WTC11 (cell line): ENCODE measurements around the gene TMEM115. TPM values are rescaled to one million over a fixed set of nuclear protein-coding genes. Genes with fewer than 3 reads are reported as not detected.

Experiments
- ATAC-seq: fragments of 200-7000 bp; cut with Tn5 transposase; 2 replicates; pipeline ENCODE4 v1.10.0; 2021; ENCODE audit warnings: mild to moderate bottlenecking, moderate library complexity
- CTCF ChIA-PET: fragments of 300-600 bp; sonication (Branson Sonifier 250); formaldehyde crosslinking; loops from one replicate; lab custom pipeline; 2021; ENCODE audit warnings: antibody characterized with exemption; lab: Charles Lee
- POLR2A ChIA-PET: fragments of 350-600 bp; sonication (Branson Sonifier 250); formaldehyde crosslinking; loops from one replicate; lab custom pipeline; 2021; ENCODE audit warnings: antibody characterized with exemption; lab: Charles Lee
- DNase-seq: peaks from one replicate; pipeline ENCODE4 v3.0.0; 2021; ENCODE audit warnings: low spot score
- H3K27ac Mint-ChIP-seq: 2 replicates; pipeline ENCODE4 v1.8.0; 2021; ENCODE audit warnings: mixed read lengths
- H3K27me3 Mint-ChIP-seq: 2 replicates; pipeline ENCODE4 v1.8.0; 2021; ENCODE audit warnings: low read depth, mild to moderate bottlenecking, moderate library complexity, mixed read lengths
- H3K36me3 Mint-ChIP-seq: 2 replicates; pipeline ENCODE4 v1.8.0; 2021; ENCODE audit warnings: mixed read lengths
- H3K4me1 Mint-ChIP-seq: 2 replicates; pipeline ENCODE4 v1.8.0; 2022; ENCODE audit warnings: mixed read lengths
- H3K4me3 Mint-ChIP-seq: 2 replicates; pipeline ENCODE4 v1.8.0; 2021; ENCODE audit warnings: mild to moderate bottlenecking, moderate library complexity, mixed read lengths
- H3K9me3 Mint-ChIP-seq: 2 replicates; pipeline ENCODE4 v1.8.0; 2021; ENCODE audit warnings: mixed read lengths
- ELF4 ChIP-seq: sonication (generic); formaldehyde crosslinking; IDR thresholded peaks from 2 replicates; pipeline ENCODE4 v1.8.1; 2022; ENCODE audit warnings: low read depth, mild to moderate bottlenecking, moderate library complexity, missing genetic modification reagents
- FOXP4 ChIP-seq: sonication (generic); formaldehyde crosslinking; IDR thresholded peaks from 2 replicates; pipeline ENCODE4 v1.8.0; 2022; ENCODE audit warnings: mild to moderate bottlenecking, missing genetic modification reagents
- GABPB1 ChIP-seq: sonication (generic); formaldehyde crosslinking; IDR thresholded peaks from 2 replicates; pipeline ENCODE4 v1.8.1; 2023; ENCODE audit warnings: mild to moderate bottlenecking, missing genetic modification reagents
- MLX ChIP-seq: sonication (generic); formaldehyde crosslinking; IDR thresholded peaks from 2 replicates; pipeline ENCODE4 v1.8.1; 2023; ENCODE audit warnings: mild to moderate bottlenecking, missing genetic modification reagents, moderate library complexity
- NFE2L1 ChIP-seq: sonication (generic); formaldehyde crosslinking; IDR thresholded peaks from 2 replicates; pipeline ENCODE4 v1.8.1; 2023; ENCODE audit warnings: missing genetic modification reagents
- NR2C2 ChIP-seq: sonication (generic); formaldehyde crosslinking; IDR thresholded peaks from 2 replicates; pipeline ENCODE4 v1.8.0; 2022; ENCODE audit warnings: mild to moderate bottlenecking, missing genetic modification reagents
- SOX15 ChIP-seq: fragments of 250-450 bp; sonication (Bioruptor Pico); IDR thresholded peaks from 2 replicates; pipeline ENCODE4 v1.9.0; 2021; ENCODE audit warnings: mild to moderate bottlenecking
- ZNF121 ChIP-seq: sonication (generic); formaldehyde crosslinking; IDR thresholded peaks from 2 replicates; pipeline ENCODE4 v1.8.0; 2023; ENCODE audit warnings: missing genetic modification reagents
- ZNF138 ChIP-seq: sonication (generic); formaldehyde crosslinking; conservative IDR thresholded peaks from 2 replicates; pipeline ENCODE4 v1.8.1; 2022; ENCODE audit warnings: mild to moderate bottlenecking, moderate library complexity, missing genetic modification reagents
- ZNF219 ChIP-seq: sonication (generic); formaldehyde crosslinking; IDR thresholded peaks from 2 replicates; pipeline ENCODE4 v1.8.0; 2023; ENCODE audit warnings: missing genetic modification reagents, mild to moderate bottlenecking, borderline replicate concordance
- total RNA-seq: library from RNA; stranded (reverse); gene quantifications from 3 replicates; pipeline ENCODE4 v1.2.3, GENCODE V29; 2021
- TF ChIP-seq, protein P1 (sequence below): sonication (generic); formaldehyde crosslinking; conservative IDR thresholded peaks from 2 replicates; pipeline ENCODE4 v1.8.1; 2023; ENCODE audit warnings: mild to moderate bottlenecking, low read depth, missing genetic modification reagents, moderate library complexity

Gene TMEM115
- total RNA-seq, 1 experiment from 2014 or later, result 30.0 TPM

DNA sequence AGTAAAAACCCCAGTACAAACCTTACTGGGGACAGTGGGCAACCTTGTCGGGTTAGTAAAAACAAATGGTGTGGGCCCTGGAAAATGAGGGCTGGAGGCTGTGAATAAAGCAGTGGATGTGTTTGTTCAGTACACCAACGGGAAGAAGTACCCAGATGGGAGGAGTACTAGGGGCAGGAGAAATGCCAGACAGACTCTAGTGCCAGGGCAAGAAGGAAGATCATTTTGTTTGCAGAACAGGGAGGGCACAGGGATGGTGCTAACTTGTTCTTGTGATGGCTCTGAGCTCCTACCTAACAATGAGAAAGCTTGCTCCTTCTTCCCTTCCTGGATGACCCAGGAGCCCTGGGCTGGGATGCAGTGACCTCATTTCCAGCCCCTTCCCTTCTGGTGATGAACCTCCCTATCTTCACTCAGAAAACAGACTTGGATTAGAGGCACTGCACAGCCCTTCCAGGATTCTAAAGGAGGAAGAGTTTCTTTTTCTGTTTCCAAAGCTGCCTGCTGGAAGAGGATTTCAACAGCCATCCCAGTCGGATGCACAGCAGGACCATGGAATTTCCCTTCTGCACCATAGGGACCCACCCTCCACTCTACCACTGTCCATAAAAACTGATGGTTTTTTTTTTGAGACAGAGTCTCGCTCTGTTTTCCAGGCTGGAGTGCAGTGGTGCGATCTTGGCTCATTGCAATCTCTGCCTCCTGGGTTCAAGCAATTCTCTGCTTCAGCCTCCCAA lies 24.8 kb downstream of the TMEM115 start (continued):
- no peak for TF ChIP-seq MLX

DNA sequence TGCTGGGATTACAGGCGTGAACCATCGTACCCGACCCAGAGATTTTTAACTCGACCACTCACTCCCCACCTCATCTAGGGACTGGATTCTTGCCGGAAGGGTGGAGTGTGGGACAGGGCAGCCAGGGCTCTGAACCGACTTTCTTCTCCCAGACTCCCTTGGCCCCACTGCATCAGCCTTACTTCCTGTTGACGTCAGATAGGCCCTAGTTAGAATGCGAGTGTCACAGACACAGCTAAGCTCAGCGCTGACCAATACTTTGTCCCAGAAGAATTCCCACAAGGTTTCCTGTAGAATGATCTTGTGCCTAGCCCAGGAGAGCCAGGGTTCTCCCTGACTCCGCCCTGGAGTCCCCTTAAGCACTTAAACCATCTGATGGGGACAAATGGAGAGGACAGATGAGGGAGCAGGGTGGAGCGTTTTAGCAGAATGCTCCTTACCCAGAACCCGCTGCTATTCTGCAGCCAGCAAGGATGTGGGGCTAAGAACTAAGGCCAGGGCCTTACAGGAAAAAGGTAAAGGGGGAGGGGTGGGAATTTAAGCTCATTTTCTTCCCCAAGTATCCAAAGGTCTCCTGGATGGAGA lies 25.5 kb downstream of the TMEM115 start:
- Mint-ChIP-seq H3K36me3 (peaks cover 24% of the 10 kb centered on the region), H3K27me3 (peaks cover 10% of the 10 kb centered on the region)
- no peak for ATAC-seq
- TF ChIP-seq NR2C2 (CRISPR knock-in tag) (no peak), ELF4 (CRISPR knock-in tag) (no peak)
- TF ChIP-seq, protein P1, sequence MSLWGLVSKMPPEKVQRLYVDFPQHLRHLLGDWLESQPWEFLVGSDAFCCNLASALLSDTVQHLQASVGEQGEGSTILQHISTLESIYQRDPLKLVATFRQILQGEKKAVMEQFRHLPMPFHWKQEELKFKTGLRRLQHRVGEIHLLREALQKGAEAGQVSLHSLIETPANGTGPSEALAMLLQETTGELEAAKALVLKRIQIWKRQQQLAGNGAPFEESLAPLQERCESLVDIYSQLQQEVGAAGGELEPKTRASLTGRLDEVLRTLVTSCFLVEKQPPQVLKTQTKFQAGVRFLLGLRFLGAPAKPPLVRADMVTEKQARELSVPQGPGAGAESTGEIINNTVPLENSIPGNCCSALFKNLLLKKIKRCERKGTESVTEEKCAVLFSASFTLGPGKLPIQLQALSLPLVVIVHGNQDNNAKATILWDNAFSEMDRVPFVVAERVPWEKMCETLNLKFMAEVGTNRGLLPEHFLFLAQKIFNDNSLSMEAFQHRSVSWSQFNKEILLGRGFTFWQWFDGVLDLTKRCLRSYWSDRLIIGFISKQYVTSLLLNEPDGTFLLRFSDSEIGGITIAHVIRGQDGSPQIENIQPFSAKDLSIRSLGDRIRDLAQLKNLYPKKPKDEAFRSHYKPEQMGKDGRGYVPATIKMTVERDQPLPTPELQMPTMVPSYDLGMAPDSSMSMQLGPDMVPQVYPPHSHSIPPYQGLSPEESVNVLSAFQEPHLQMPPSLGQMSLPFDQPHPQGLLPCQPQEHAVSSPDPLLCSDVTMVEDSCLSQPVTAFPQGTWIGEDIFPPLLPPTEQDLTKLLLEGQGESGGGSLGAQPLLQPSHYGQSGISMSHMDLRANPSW (CRISPR knock-in tag), result no peak
- TF ChIP-seq, all 79 proteins: peak for 0
- CTCF ChIA-PET, result no interaction called here
- Mint-ChIP-seq H3K9me3 (no peaks in the 10 kb centered on the region), H3K4me1 (peaks cover 20% of the 10 kb centered on the region), H3K27ac (peak overlapping the region; percentile 36), H3K4me3 (no peak overlapping the region)
- POLR2A ChIA-PET, result no interaction called here
- no peak for DNase-seq

- POLR2A ChIA-PET, result no interaction called here
- no peaks in the 10 kb centered on the region for H3K27me3 Mint-ChIP-seq
- no peak for TF ChIP-seq FOXP4 (CRISPR knock-in tag)
- no peak for TF ChIP-seq NFE2L1
- no peak for TF ChIP-seq ZNF138 (CRISPR knock-in tag)
- TF ChIP-seq MLX, result no peak
- no peak for TF ChIP-seq GABPB1
- TF ChIP-seq SOX15 (CRISPR knock-in tag), result no peak
- TF ChIP-seq, protein P1 (CRISPR knock-in tag), result no peak
- no peak for TF ChIP-seq ZNF121 (CRISPR knock-in tag)
- TF ChIP-seq ZNF219 (CRISPR knock-in tag), result no peak
- TF ChIP-seq, all 79 proteins: peak for 0
- DNase-seq (no peak), ATAC-seq (no peak)
- no peak overlapping the region for H3K27ac Mint-ChIP-seq
- peaks cover 15% of the 10 kb centered on the region for H3K4me1 Mint-ChIP-seq
- peaks cover 24% of the 10 kb centered on the region for H3K36me3 Mint-ChIP-seq
- H3K9me3 Mint-ChIP-seq, result no peaks in the 10 kb centered on the region
- CTCF ChIA-PET, result interaction anchor here (0.8 kb wide), 1 partner anchor 15 kb away, joined by 6 read pairs; no protein-coding TSS in a partner anchor
- H3K4me3 Mint-ChIP-seq, result no peak overlapping the region
Measured at GRCh38 chr3:50331364-50331907, 27.9 kb downstream of the TMEM115 start.
